OCI-M1 (cell line): ENCODE measurements around the gene C2CD4B.

Source experiments
- DNase-seq: peaks from one replicate; lab custom pipeline; 2025; lab: John Stamatoyannopoulos, UW

C2CD4B gene

GRCh38 chr15:62147551-62147950 is 17.5 kb downstream of the C2CD4B start:
- DNase-seq, result no peak

GRCh38 chr15:62147149-62147548 is 17.9 kb downstream of the C2CD4B start:
- peak; percentile 18 for DNase-seq

GRCh38 chr15:62145015-62145735 is 19.9 kb downstream of the C2CD4B start:
- no peak for DNase-seq

GRCh38 chr15:62142736-62143135 is 22.3 kb downstream of the C2CD4B start:
- DNase-seq, result no peak

GRCh38 chr15:62141643-62142588 is 23.2 kb downstream of the C2CD4B start:
- no peak for DNase-seq

GRCh38 chr15:62141200-62141599 is 23.9 kb downstream of the C2CD4B start:
- no peak for DNase-seq

GRCh38 chr15:62138124-62138523 is 27.0 kb downstream of the C2CD4B start:
- DNase-seq, result no peak

GRCh38 chr15:62136911-62137865 is 27.9 kb downstream of the C2CD4B start:
- no peak for DNase-seq

- peak; percentile 64 for DNase-seq
Observed at GRCh38 chr15:62135532-62136134, 29.5 kb downstream of the C2CD4B start.

- no peak for DNase-seq
Observed at GRCh38 chr15:62133141-62133540, 31.9 kb downstream of the C2CD4B start.

- DNase-seq, result no peak
Observed at GRCh38 chr15:62128916-62129315, 36.2 kb downstream of the C2CD4B start.

- no peak for DNase-seq
Observed at GRCh38 chr15:62126364-62126763, 38.7 kb downstream of the C2CD4B start.

- DNase-seq, result peak; percentile 28
Observed at GRCh38 chr15:62125773-62126172, 39.3 kb downstream of the C2CD4B start.

- peak; percentile 39 for DNase-seq
Observed at GRCh38 chr15:62124973-62125303, 40.1 kb downstream of the C2CD4B start.

GRCh38 chr15:62124176-62124972 is 40.7 kb downstream of the C2CD4B start:
- no peak for DNase-seq

GRCh38 chr15:62122249-62122648 is 42.8 kb downstream of the C2CD4B start:
- peak; percentile 61 for DNase-seq

- DNase-seq, result peak; percentile 46
Observed at GRCh38 chr15:62121273-62122015, 43.6 kb downstream of the C2CD4B start.

GRCh38 chr15:62120776-62121175 is 44.3 kb downstream of the C2CD4B start:
- DNase-seq, result no peak

- no peak for DNase-seq
Observed at GRCh38 chr15:62119874-62120273, 45.2 kb downstream of the C2CD4B start.

GRCh38 chr15:62119227-62119864 is 45.7 kb downstream of the C2CD4B start:
- DNase-seq, result peak; percentile 90
